SK-N-SH treated with all-trans-retinoic acid at 6 μM for 48 hours (cell line): ENCODE measurements around the gene ZNF217.

Experiments used
- CREB5 ChIP-seq: fragments of 250-450 bp; sonication (Bioruptor Pico); IDR thresholded peaks from 2 replicates; pipeline ENCODE4 v1.5.1; 2020; ENCODE audit warnings: low read depth, mild to moderate bottlenecking, moderate library complexity
- CSDC2 ChIP-seq: fragments of 250-450 bp; sonication (Bioruptor Pico); IDR thresholded peaks from 2 replicates; pipeline ENCODE4 v1.5.0; 2020; ENCODE audit warnings: mild to moderate bottlenecking, moderate library complexity
- CSRNP3 ChIP-seq: fragments of 250-450 bp; sonication (Bioruptor Pico); IDR thresholded peaks from 2 replicates; pipeline ENCODE4 v1.5.1; 2021; ENCODE audit warnings: mild to moderate bottlenecking, moderate library complexity
- GLIS3 ChIP-seq: fragments of 250-450 bp; sonication (Bioruptor Pico); IDR thresholded peaks from 2 replicates; pipeline ENCODE4 v1.5.0; 2020; ENCODE audit warnings: mild to moderate bottlenecking, moderate library complexity
- OSR1 ChIP-seq: fragments of 250-450 bp; sonication (Bioruptor Pico); IDR thresholded peaks from 2 replicates; pipeline ENCODE4 v1.8.0; 2022; ENCODE audit warnings: moderate library complexity, mild to moderate bottlenecking, inconsistent platforms
- PATZ1 ChIP-seq: fragments of 250-450 bp; sonication (Bioruptor Pico); IDR thresholded peaks from 2 replicates; pipeline ENCODE4 v1.8.0; 2020; ENCODE audit warnings: mild to moderate bottlenecking, moderate library complexity, borderline replicate concordance
- PPARA ChIP-seq: fragments of 250-450 bp; sonication (Bioruptor Pico); IDR thresholded peaks from 2 replicates; pipeline ENCODE4 v1.5.0; 2020; ENCODE audit warnings: mild to moderate bottlenecking, borderline replicate concordance
- RARB ChIP-seq: fragments of 250-450 bp; sonication (Bioruptor Pico); IDR thresholded peaks from 2 replicates; pipeline ENCODE4 v1.8.0; 2021; ENCODE audit warnings: mild to moderate bottlenecking, moderate library complexity
- ZFP3 ChIP-seq: fragments of 250-450 bp; sonication (Bioruptor Pico); IDR thresholded peaks from 2 replicates; pipeline ENCODE4 v1.5.0; 2020; ENCODE audit warnings: mild to moderate bottlenecking, moderate library complexity
- ZNF565 ChIP-seq: fragments of 450-650 bp; formaldehyde crosslinking; conservative IDR thresholded peaks from 2 replicates; pipeline ENCODE4 v1.5.0; 2020; ENCODE audit warnings: low read depth, mild to moderate bottlenecking, moderate library complexity
- ZNF8 ChIP-seq: fragments of 450-650 bp; formaldehyde crosslinking; IDR thresholded peaks from 2 replicates; pipeline ENCODE4 v1.5.0; 2020; ENCODE audit warnings: mild to moderate bottlenecking, moderate library complexity

- TF ChIP-seq CREB5 (CRISPR knock-in tag), result no peak
- TF ChIP-seq ZNF565 (CRISPR knock-in tag), result no peak
- no peak for TF ChIP-seq ZFP3 (CRISPR knock-in tag)
- TF ChIP-seq OSR1 (CRISPR knock-in tag), result no peak
- no peak for TF ChIP-seq CSRNP3 (CRISPR knock-in tag)
- no peak for TF ChIP-seq GLIS3 (CRISPR knock-in tag)
- TF ChIP-seq RARB (CRISPR knock-in tag), result no peak
- no peak for TF ChIP-seq PATZ1 (CRISPR knock-in tag)
- no peak for TF ChIP-seq ZNF8 (CRISPR knock-in tag)
- no peak for TF ChIP-seq PPARA (CRISPR knock-in tag)
- no peak for TF ChIP-seq CSDC2
Observed at GRCh38 chr20:53597521-53598120, 4.0 kb upstream of the ZNF217 start.
